K562 (cell line): ENCODE measurements around the gene PREX1. TPM values are rescaled to one million over a fixed set of nuclear protein-coding genes. Genes with fewer than 3 reads are reported as not detected.

Experiments used
- ATAC-seq: fragments of 200-7000 bp; cut with Tn5 transposase; 3 replicates; pipeline ENCODE4 v1.9.1; 2020; ENCODE audit warnings: moderate library complexity
- BruUV-seq: library from RNA; stranded (reverse); fragments of 400-500 nt; replicated peaks from 2 replicates; lab custom pipeline; 2021; lab: Mats Ljungman, UMichigan
- CTCF ChIA-PET: fragments of 300-600 bp; formaldehyde crosslinking; extraction: SDS; loops from one replicate; lab custom pipeline; 2021; ENCODE audit warnings: low intra/inter-chr PET ratio; lab: Yijun Ruan, JAX
- POLR2A ChIA-PET: fragments of 300-600, 350-650 bp; sonication (Branson Sonifier 250); formaldehyde crosslinking; extraction: SDS; loops from one replicate; lab custom pipeline; 2021; ENCODE audit warnings: antibody characterized with exemption, inconsistent platforms; lab: Yijun Ruan, JAX
- DNase-seq, 4 experiments: peaks; one replicate each; pipeline versions ENCODE4 v3.0.0 to v3.0.0-alpha.2; 2011 to 2018; ENCODE audit warnings: low spot score in 3 of 4, mixed read lengths in 3 of 4; ENCODE audit errors: extremely low read depth in 1 of 4
- FAIRE-seq: peaks from 2 replicates; lab custom pipeline; 2011; peaks lifted over from hg19 to GRCh38; lab: Jason Lieb, UNC
- H2AFZ ChIP-seq: 2 replicates; pipeline ENCODE4 v1.6.0; 2011; ENCODE audit warnings: low read depth, low read length, control low read depth, inconsistent platforms
- H3K27ac ChIP-seq: fragments of 200-600 bp; 3 replicates; pipeline ENCODE4 v1.8.0; 2011; ENCODE audit warnings: low read depth, mild to moderate bottlenecking, control low read depth, inconsistent platforms, low read length, moderate library complexity, mixed read lengths; ENCODE audit errors: extremely low read depth
- H3K27me3 ChIP-seq, 2 experiments: fragments of 300-600 bp in 1 of 2; 2 replicates in 1 of 2; 3 replicates in 1 of 2; pipeline versions ENCODE4 v1.6.0 to v1.8.0; 2011; ENCODE audit warnings: inconsistent platforms in 2 of 2, low read length in 2 of 2, mild to moderate bottlenecking in 1 of 2, mixed read lengths in 1 of 2, moderate library complexity in 1 of 2; ENCODE audit not compliant: control insufficient read depth in 2 of 2, insufficient read depth in 2 of 2
- H3K36me3 ChIP-seq: fragments of 300-600 bp; 3 replicates; pipeline ENCODE4 v1.8.0; 2011; ENCODE audit warnings: mild to moderate bottlenecking, low read length, inconsistent platforms; ENCODE audit not compliant: control insufficient read depth, insufficient read depth
- H3K4me1 ChIP-seq, 2 experiments: fragments of 200-600 bp in 1 of 2; replicated peaks in 1 of 2; 2 replicates in 1 of 2; 3 replicates in 1 of 2; pipeline versions ENCODE4 v1.5.1 to v1.8.0; 2011; ENCODE audit warnings: inconsistent platforms in 2 of 2, low read length in 2 of 2, mild to moderate bottlenecking in 1 of 2, mixed read lengths in 1 of 2, moderate library complexity in 1 of 2; ENCODE audit not compliant: control insufficient read depth in 2 of 2, insufficient read depth in 2 of 2
- H3K4me2 ChIP-seq: 2 replicates; pipeline ENCODE4 v1.6.1; 2011; ENCODE audit warnings: low read length, control low read depth, inconsistent platforms, mixed read lengths; ENCODE audit not compliant: insufficient read depth
- H3K4me3 ChIP-seq: fragments of 200-600 bp; sonication (generic), shearing (Covaris generic); 2 replicates; pipeline ENCODE4 v1.5.1; 2016; ENCODE audit warnings: control low read depth, inconsistent platforms
- H3K79me2 ChIP-seq: fragments of 200-600 bp; 3 replicates; pipeline ENCODE4 v1.8.0; 2011; ENCODE audit warnings: low read length, inconsistent platforms; ENCODE audit not compliant: control insufficient read depth, insufficient read depth
- H3K9ac ChIP-seq, 2 experiments: 2 replicates each; pipeline versions ENCODE4 v1.6.0 to v1.6.1; 2011; ENCODE audit warnings: low read depth in 2 of 2, low read length in 2 of 2, control low read depth in 1 of 2, inconsistent platforms in 1 of 2, mild to moderate bottlenecking in 1 of 2, mixed read lengths in 1 of 2; ENCODE audit not compliant: insufficient read depth in 1 of 2
- H3K9me1 ChIP-seq: one replicate; pipeline ENCODE4 v1.6.0; 2011; ENCODE audit warnings: inconsistent platforms, mild to moderate bottlenecking, low read length, moderate library complexity; ENCODE audit not compliant: control insufficient read depth, insufficient read depth
- H3K9me3 ChIP-seq: replicated peaks from 2 replicates; pipeline ENCODE4 v1.5.1; 2011; ENCODE audit warnings: low read depth, low read length, inconsistent platforms; ENCODE audit not compliant: control insufficient read depth, insufficient read depth
- H4K20me1 ChIP-seq: replicated peaks from 2 replicates; pipeline ENCODE4 v1.6.1; 2011; ENCODE audit warnings: low read length, inconsistent platforms, mixed read lengths; ENCODE audit not compliant: control insufficient read depth, insufficient read depth
- HOMEZ ChIP-seq: fragments of 250-450 bp; sonication (Bioruptor Pico); IDR thresholded peaks from 2 replicates; pipeline ENCODE4 v1.4.0; 2020; ENCODE audit warnings: mild to moderate bottlenecking, moderate library complexity
- IRF2 ChIP-seq: sonication (generic); formaldehyde crosslinking; IDR thresholded peaks from 2 replicates; pipeline ENCODE4 v1.8.1; 2022; ENCODE audit warnings: mild to moderate bottlenecking, missing genetic modification reagents
- RBBP5 ChIP-seq: fragments of 200-600 bp; sonication (generic); IDR thresholded peaks from 2 replicates; pipeline ENCODE4 v1.6.1; 2012; ENCODE audit warnings: borderline replicate concordance, mild to moderate bottlenecking, low read length, control low read depth, inconsistent platforms; ENCODE audit not compliant: insufficient read depth, poor library complexity, severe bottlenecking
- ZMIZ1 ChIP-seq, 2 experiments: fragments of 150-350 bp in 1 of 2; IDR thresholded peaks; 2 replicates each; pipeline ENCODE4 v1.6.1; 2012 to 2016; ENCODE audit warnings: low read depth in 2 of 2, low read length in 2 of 2, mild to moderate bottlenecking in 1 of 2, moderate library complexity in 1 of 2
- ZNF445 ChIP-seq: fragments of 250-450 bp; sonication (Bioruptor Pico); IDR thresholded peaks from 2 replicates; pipeline ENCODE4 v1.4.0; 2020; ENCODE audit warnings: low read depth, mild to moderate bottlenecking, moderate library complexity
- WGBS: fragments of 100-300 bp; shearing (Covaris generic); methylation state at CpG from one replicate; pipeline ENCODE4 v1.1.6; 2016; ENCODE audit warnings: low coverage, mixed read lengths; ENCODE audit not compliant: insufficient coverage; ENCODE audit errors: missing lambda C conversion rate; 5-methylcytosine and 5-hydroxymethylcytosine counted together
- in situ Hi-C: fragments of 300-500 bp; cut with MboI; formaldehyde crosslinking; loops from 4 replicates; pipeline ENCODE4 v1.15.0; 2018; ENCODE audit warnings: inconsistent platforms, mixed read lengths
- intact Hi-C: fragments of 100-400 bp; cut with micrococcal nuclease; formaldehyde crosslinking; loops from 2 replicates; pipeline ENCODE4 v1.14.2; 2022
- polyA plus RNA-seq, 8 experiments: library from polyadenylated mRNA; depleted of rRNA in 4 of 8; stranded (reverse) in 5 of 8; unstranded in 3 of 8; fragments of >200 nt; fragmentation: Nextera tagmentation in 2 of 8; fragmentation: Illumina TruSeq in 1 of 8; extraction: Ambion mirVana in 2 of 8; extraction: Trizol in 1 of 8; gene quantifications; 2 replicates each; pipeline versions ENCODE4 v1.2.1 to v1.2.3, GENCODE V29; 2011 to 2014; ENCODE audit warnings: inconsistent platforms in 1 of 8, missing spikeins in 1 of 8
- total RNA-seq, 7 experiments: library from RNA; depleted of rRNA in 6 of 7; stranded (reverse); fragments of >200 nt in 6 of 7; fragmentation: Illumina TruSeq in 2 of 7; extraction: Trizol in 2 of 7; gene quantifications; 2 replicates each; pipeline versions ENCODE4 v1.2.1 to v1.2.3, GENCODE V29; 2011 to 2021; ENCODE audit warnings: low replicate concordance in 1 of 7

PREX1 gene
- total and polyA plus RNA-seq, 9 of the 15 experiments (the other 6 are each of a cell fraction or from before 2014, with no cell fraction given): 0.37 to 10.4 (median 4.8) TPM

GRCh38 chr20:48738399-48739304 lies 89.1 kb downstream of the PREX1 start:
- 24% methylated on average over 10 of the region's 11 CpGs for WGBS
- TF ChIP-seq RBBP5 (no peak), ZMIZ1 (IDR thresholded peaks at IDR 0.05; ENCODE audit: low read depth in 2 of 2, low read length in 2 of 2) (no peak), IRF2 (CRISPR knock-in tag) (no peak), HOMEZ (CRISPR knock-in tag) (no peak), ZNF445 (no peak)

More at GRCh38 chr20:48738399-48739304, 89.1 kb downstream of the PREX1 start:
- Histone ChIP-seq H2AFZ (no peak overlapping the region), H3K4me3 (no peak overlapping the region), H3K9ac (no peak overlapping the region), H3K27ac (no peak overlapping the region), H3K79me2 (no peaks in the 10 kb centered on the region), H3K9me3 (no peaks in the 10 kb centered on the region), H4K20me1 (no peaks in the 10 kb centered on the region), H3K4me2 (no peak overlapping the region), H3K9me1 (no peaks in the 10 kb centered on the region), H3K4me1 (no peaks in the 10 kb centered on the region), H3K27me3 (no peaks in the 10 kb centered on the region), H3K36me3 (peaks cover 6% of the 10 kb centered on the region; the same call in 2 of the 3 replicates)
- DNase-seq (no peak), FAIRE-seq (no peak), ATAC-seq (no peak)
- ChIA-PET POLR2A (interaction anchor here (0.5 to 0.8 kb wide), 2 partner anchors 11 to 23 kb away, joined by 3 to 4 read pairs; no protein-coding TSS in a partner anchor), CTCF (no interaction called here)
- intact Hi-C loops (no loop called here), in situ Hi-C loops (no loop called here)
- BruUV-seq: no TSS peak
